ENCODE results near the gene NDST1. TPM values are rescaled to one million over a fixed set of nuclear protein-coding genes. Genes with fewer than 3 reads are reported as not detected.

Gene NDST1
- total RNA-seq, 1 donor: 104 TPM

DNA sequence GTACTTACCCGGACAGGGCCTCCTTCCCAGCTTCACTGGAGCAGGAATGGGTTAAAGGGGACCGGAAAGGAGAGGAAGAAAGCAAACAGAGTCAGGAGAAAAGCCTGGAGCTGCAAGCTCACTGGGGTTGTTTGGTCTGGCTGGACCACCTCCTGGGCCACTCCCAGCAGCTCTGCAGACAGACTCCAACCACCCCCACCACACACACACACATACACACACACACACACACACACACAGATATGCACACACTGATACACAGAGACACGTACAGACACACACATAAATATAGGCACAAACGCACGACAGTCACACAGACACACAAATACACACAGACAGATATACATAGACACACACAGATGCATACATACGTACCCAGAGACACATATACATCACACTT, 97.6 kb downstream of the NDST1 start:
- H3K27ac ChIP-seq (ENCODE audit: low read depth, low read length): no peak overlapping the region
- no peaks in the 10 kb centered on the region for H3K4me1 ChIP-seq (ENCODE audit: insufficient read depth, low read length)
- H3K4me2 ChIP-seq (ENCODE audit: insufficient read depth, low read length): no peak overlapping the region

GRCh38 chr5:150606476-150606875, 98.5 kb downstream of the NDST1 start:
- no peaks in the 10 kb centered on the region for H3K4me1 ChIP-seq (ENCODE audit: insufficient read depth, low read length)
- TF ChIP-seq, protein P1, sequence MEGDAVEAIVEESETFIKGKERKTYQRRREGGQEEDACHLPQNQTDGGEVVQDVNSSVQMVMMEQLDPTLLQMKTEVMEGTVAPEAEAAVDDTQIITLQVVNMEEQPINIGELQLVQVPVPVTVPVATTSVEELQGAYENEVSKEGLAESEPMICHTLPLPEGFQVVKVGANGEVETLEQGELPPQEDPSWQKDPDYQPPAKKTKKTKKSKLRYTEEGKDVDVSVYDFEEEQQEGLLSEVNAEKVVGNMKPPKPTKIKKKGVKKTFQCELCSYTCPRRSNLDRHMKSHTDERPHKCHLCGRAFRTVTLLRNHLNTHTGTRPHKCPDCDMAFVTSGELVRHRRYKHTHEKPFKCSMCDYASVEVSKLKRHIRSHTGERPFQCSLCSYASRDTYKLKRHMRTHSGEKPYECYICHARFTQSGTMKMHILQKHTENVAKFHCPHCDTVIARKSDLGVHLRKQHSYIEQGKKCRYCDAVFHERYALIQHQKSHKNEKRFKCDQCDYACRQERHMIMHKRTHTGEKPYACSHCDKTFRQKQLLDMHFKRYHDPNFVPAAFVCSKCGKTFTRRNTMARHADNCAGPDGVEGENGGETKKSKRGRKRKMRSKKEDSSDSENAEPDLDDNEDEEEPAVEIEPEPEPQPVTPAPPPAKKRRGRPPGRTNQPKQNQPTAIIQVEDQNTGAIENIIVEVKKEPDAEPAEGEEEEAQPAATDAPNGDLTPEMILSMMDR (IDR thresholded peaks at IDR 0.05; ENCODE audit: extremely low read depth, low read depth, low read length): no peak

More for the DNA sequence above, 97.6 kb downstream of the NDST1 start:
- Histone ChIP-seq H3K27me3 (ENCODE audit: insufficient read depth, low read length) (peaks cover 2% of the 10 kb centered on the region), H3K79me2 (ENCODE audit: insufficient read depth, low read length) (no peaks in the 10 kb centered on the region), H3K9me3 (ENCODE audit: low read depth, low read length) (no peaks in the 10 kb centered on the region), H4K20me1 (ENCODE audit: insufficient read depth, low read length) (no peaks in the 10 kb centered on the region), H2AFZ (ENCODE audit: low read length) (no peak overlapping the region), H3K4me3 (ENCODE audit: insufficient read depth, low read length) (no peak overlapping the region), H3K36me3 (ENCODE audit: insufficient read depth, low read length) (no peaks in the 10 kb centered on the region)
- TF ChIP-seq, protein P1 (IDR thresholded peaks at IDR 0.05; ENCODE audit: extremely low read depth, low read depth, low read length): no peak
- DNase-seq (ENCODE audit: insufficient read length, low spot score, missing footprints): peak; percentile 49

DNA sequence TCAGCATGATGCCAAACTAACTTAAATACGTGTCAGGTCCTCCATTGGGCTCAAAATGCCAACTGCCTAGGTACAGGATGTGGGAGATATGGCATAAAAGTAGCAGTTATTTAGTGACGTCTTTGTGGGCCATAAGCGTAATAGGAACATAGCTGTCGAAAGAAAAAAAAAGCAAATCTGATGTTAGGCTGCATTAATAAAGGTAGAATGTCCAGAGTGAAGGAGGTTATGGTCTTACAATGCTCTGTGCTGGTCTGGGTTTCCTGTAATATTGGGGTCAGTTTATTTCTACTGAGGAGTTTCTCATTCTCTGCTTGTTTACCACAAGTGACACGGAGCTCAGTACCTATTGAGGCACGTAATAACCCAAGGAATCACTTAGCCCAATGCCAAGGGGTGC, 99.2 kb downstream of the NDST1 start:
- no peaks in the 10 kb centered on the region for H3K9me3 ChIP-seq (ENCODE audit: low read depth, low read length)
- DNase-seq (ENCODE audit: insufficient read length, low spot score, missing footprints): peak; percentile 54
- H3K79me2 ChIP-seq (ENCODE audit: insufficient read depth, low read length): no peaks in the 10 kb centered on the region
- H2AFZ ChIP-seq (ENCODE audit: low read length): no peak overlapping the region
- no peak overlapping the region for H3K4me3 ChIP-seq (ENCODE audit: insufficient read depth, low read length)
- peaks cover 2% of the 10 kb centered on the region for H3K27me3 ChIP-seq (ENCODE audit: insufficient read depth, low read length)
- no peaks in the 10 kb centered on the region for H3K36me3 ChIP-seq (ENCODE audit: insufficient read depth, low read length)
- H3K27ac ChIP-seq (ENCODE audit: low read depth, low read length): no peak overlapping the region
- no peaks in the 10 kb centered on the region for H4K20me1 ChIP-seq (ENCODE audit: insufficient read depth, low read length)
- no peak overlapping the region for H3K4me2 ChIP-seq (ENCODE audit: insufficient read depth, low read length)
- TF ChIP-seq, protein P1 (IDR thresholded peaks at IDR 0.05; ENCODE audit: extremely low read depth, low read depth, low read length): no peak
- H3K4me1 ChIP-seq (ENCODE audit: insufficient read depth, low read length): no peaks in the 10 kb centered on the region

More at GRCh38 chr5:150606476-150606875, 98.5 kb downstream of the NDST1 start:
- H2AFZ ChIP-seq (ENCODE audit: low read length): no peak overlapping the region
- DNase-seq (ENCODE audit: insufficient read length, low spot score, missing footprints): peak; percentile 52
- no peak overlapping the region for H3K4me2 ChIP-seq (ENCODE audit: insufficient read depth, low read length)
- no peaks in the 10 kb centered on the region for H4K20me1 ChIP-seq (ENCODE audit: insufficient read depth, low read length)
- H3K27me3 ChIP-seq (ENCODE audit: insufficient read depth, low read length): peaks cover 2% of the 10 kb centered on the region
- no peaks in the 10 kb centered on the region for H3K36me3 ChIP-seq (ENCODE audit: insufficient read depth, low read length)
- H3K27ac ChIP-seq (ENCODE audit: low read depth, low read length): no peak overlapping the region
- no peaks in the 10 kb centered on the region for H3K79me2 ChIP-seq (ENCODE audit: insufficient read depth, low read length)
- no peaks in the 10 kb centered on the region for H3K9me3 ChIP-seq (ENCODE audit: low read depth, low read length)
- H3K4me3 ChIP-seq (ENCODE audit: insufficient read depth, low read length): no peak overlapping the region

Other genes starting within 250 kb of the NDST1 start
- 0.36 and 0.88 TPM in 2 replicates for gene CAMK2A, start 218.4 kb upstream of the NDST1 start, total RNA-seq
- gene ARSI, start 205.2 kb upstream of the NDST1 start, total RNA-seq: 4.7 and 6.5 TPM in 2 replicates
- gene TCOF1, start 150.4 kb upstream of the NDST1 start, total RNA-seq: 12.3 and 12.4 TPM in 2 replicates
- 21.4 and 83.4 TPM in 2 replicates for gene CD74, start 95.2 kb upstream of the NDST1 start, total RNA-seq
- 1,720 and 2,211 TPM in 2 replicates for gene RPS14, start 58.4 kb upstream of the NDST1 start, total RNA-seq
- 2.7 and 4.0 TPM in 2 replicates for gene SYNPO, start 132.5 kb downstream of the NDST1 start, total RNA-seq
- under 0.01 TPM in 1 of 2 replicates, not detected in the other for gene MYOZ3, start 153.1 kb downstream of the NDST1 start, total RNA-seq
- gene RBM22, start 192.9 kb downstream of the NDST1 start, total RNA-seq: 27.1 and 29.2 TPM in 2 replicates

All from osteoblast (primary cell).